ENCODE results near the gene EFCAB14.
"Not testable (repeated sequence)": the region's sequence is repeated elsewhere in the genome, so short reads cannot be mapped to it uniquely, and the experiment has no call there.

The EFCAB14 gene

GRCh38 chr1:46681333-46682034 is 37.4 kb downstream of the EFCAB14 start:
- DNase-seq, result no peak

- no peak for DNase-seq
Observed at GRCh38 chr1:46679789-46680573, 38.9 kb downstream of the EFCAB14 start.

GRCh38 chr1:46677339-46677738 is 41.6 kb downstream of the EFCAB14 start:
- no peak for DNase-seq

- no peak for DNase-seq
Observed at GRCh38 chr1:46676531-46676930, 42.4 kb downstream of the EFCAB14 start.

GRCh38 chr1:46675549-46676314 is 43.2 kb downstream of the EFCAB14 start:
- DNase-seq, result no peak

- DNase-seq, result no peak
Observed at GRCh38 chr1:46673749-46674182, 45.1 kb downstream of the EFCAB14 start.

GRCh38 chr1:46672696-46673095 is 46.2 kb downstream of the EFCAB14 start:
- no peak for DNase-seq

GRCh38 chr1:46671554-46671953 is 47.4 kb downstream of the EFCAB14 start, which contains the start of gene TEX38:
TEX38 (plus strand) TSS chr1:46671854; CDS start chr1:46671935, 81 bp downstream.
- DNase-seq, result no peak

GRCh38 chr1:46670134-46670533 is 48.8 kb downstream of the EFCAB14 start:
- no peak for DNase-seq

GRCh38 chr1:46667782-46668760 is 50.8 kb downstream of the EFCAB14 start, which contains the start of gene ATPAF1:
ATPAF1 (minus strand) TSS chr1:46668364; CDS start chr1:46668322, 42 bp downstream.
- peak; percentile 50 for DNase-seq

GRCh38 chr1:46665983-46666382 is 52.9 kb downstream of the EFCAB14 start:
- DNase-seq, result no peak

GRCh38 chr1:46662919-46663318 is 56.0 kb downstream of the EFCAB14 start:
- DNase-seq, result not testable (repeated sequence)

- DNase-seq, result not testable (repeated sequence)
Observed at GRCh38 chr1:46660116-46660515, 58.8 kb downstream of the EFCAB14 start.

- no peak for DNase-seq
Observed at GRCh38 chr1:46659307-46659870, 59.5 kb downstream of the EFCAB14 start.

GRCh38 chr1:46657775-46658174 is 61.1 kb downstream of the EFCAB14 start:
- no peak for DNase-seq

GRCh38 chr1:46656643-46657042 is 62.3 kb downstream of the EFCAB14 start:
- DNase-seq, result no peak

- DNase-seq, result no peak
Observed at GRCh38 chr1:46655848-46656247, 63.1 kb downstream of the EFCAB14 start.

- not testable (repeated sequence) for DNase-seq
Observed at GRCh38 chr1:46654698-46655097, 64.2 kb downstream of the EFCAB14 start.

- no peak for DNase-seq
Observed at GRCh38 chr1:46654012-46654411, 64.9 kb downstream of the EFCAB14 start.

GRCh38 chr1:46653405-46653958 is 65.4 kb downstream of the EFCAB14 start:
- no peak for DNase-seq
